ENCODE data around the gene CNPY1. TPM values are rescaled to one million over a fixed set of nuclear protein-coding genes. Genes with fewer than 3 reads are reported as not detected.

Gene CNPY1
- total RNA-seq, 1 experiment from 2014 or later: not detected

DNA sequence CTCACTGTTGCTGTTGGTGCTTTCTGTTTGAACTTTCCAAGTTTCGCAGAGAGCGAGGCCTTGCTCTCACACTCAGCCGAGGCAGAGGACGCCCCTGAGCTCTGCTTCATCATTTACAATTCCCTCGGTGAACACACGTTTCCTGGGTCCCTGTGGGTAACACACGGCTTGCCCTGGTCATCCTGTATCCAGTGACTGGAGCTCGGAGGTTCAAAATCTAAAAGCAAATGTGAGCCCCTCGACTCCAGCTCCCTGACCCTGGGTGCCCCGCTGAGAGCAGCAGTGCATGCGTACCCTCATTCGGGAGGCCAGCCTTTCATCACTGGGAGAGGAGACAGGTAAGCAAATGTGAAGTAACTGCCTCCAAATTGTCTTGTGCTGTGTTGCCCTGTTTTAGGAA lies 5.8 kb downstream of the CNPY1 start:
- CTCF ChIA-PET: no interaction called here
- POLR2A ChIA-PET (ENCODE audit: unreplicated experiment): no interaction called here
- Histone ChIP-seq H3K4me2 (no peak overlapping the region), H2AFZ (no peak overlapping the region), H3K27ac (no peak overlapping the region), H3K79me2 (ENCODE audit: low read depth) (no peaks in the 10 kb centered on the region), H3K4me3 (no peak overlapping the region), H4K20me1 (ENCODE audit: insufficient read depth) (0 out of 2 replicates have a peak, but pooled peaks cover 9% of the 10 kb centered on the region), H3K4me1 (replicated peaks; ENCODE audit: insufficient read depth) (no peaks in the 10 kb centered on the region), H3K27me3 (ENCODE audit: insufficient read depth, low read depth) (peaks cover 99% of the 10 kb centered on the region), H3K9me3 (ENCODE audit: insufficient read depth, low read depth) (no peaks in the 10 kb centered on the region), H3K36me3 (ENCODE audit: low read depth) (no peaks in the 10 kb centered on the region), H3K9me2 (ENCODE audit: insufficient read depth) (no peaks in the 10 kb centered on the region), H3F3A (ENCODE audit: insufficient read depth, low read depth) (no peaks in the 10 kb centered on the region)
- intact Hi-C loops (cut with micrococcal nuclease; ENCODE audit: unreplicated experiment): no loop called here
- TF ChIP-seq, protein P1, sequence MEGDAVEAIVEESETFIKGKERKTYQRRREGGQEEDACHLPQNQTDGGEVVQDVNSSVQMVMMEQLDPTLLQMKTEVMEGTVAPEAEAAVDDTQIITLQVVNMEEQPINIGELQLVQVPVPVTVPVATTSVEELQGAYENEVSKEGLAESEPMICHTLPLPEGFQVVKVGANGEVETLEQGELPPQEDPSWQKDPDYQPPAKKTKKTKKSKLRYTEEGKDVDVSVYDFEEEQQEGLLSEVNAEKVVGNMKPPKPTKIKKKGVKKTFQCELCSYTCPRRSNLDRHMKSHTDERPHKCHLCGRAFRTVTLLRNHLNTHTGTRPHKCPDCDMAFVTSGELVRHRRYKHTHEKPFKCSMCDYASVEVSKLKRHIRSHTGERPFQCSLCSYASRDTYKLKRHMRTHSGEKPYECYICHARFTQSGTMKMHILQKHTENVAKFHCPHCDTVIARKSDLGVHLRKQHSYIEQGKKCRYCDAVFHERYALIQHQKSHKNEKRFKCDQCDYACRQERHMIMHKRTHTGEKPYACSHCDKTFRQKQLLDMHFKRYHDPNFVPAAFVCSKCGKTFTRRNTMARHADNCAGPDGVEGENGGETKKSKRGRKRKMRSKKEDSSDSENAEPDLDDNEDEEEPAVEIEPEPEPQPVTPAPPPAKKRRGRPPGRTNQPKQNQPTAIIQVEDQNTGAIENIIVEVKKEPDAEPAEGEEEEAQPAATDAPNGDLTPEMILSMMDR (conservative IDR thresholded peaks at IDR 0.05): no peak
- TF ChIP-seq EZH2 (IDR thresholded peaks at IDR 0.05; ENCODE audit: low read depth): no peak
- DNase-seq: no peak
- no TSS peak for BruUV-seq (replicated peaks)

DNA sequence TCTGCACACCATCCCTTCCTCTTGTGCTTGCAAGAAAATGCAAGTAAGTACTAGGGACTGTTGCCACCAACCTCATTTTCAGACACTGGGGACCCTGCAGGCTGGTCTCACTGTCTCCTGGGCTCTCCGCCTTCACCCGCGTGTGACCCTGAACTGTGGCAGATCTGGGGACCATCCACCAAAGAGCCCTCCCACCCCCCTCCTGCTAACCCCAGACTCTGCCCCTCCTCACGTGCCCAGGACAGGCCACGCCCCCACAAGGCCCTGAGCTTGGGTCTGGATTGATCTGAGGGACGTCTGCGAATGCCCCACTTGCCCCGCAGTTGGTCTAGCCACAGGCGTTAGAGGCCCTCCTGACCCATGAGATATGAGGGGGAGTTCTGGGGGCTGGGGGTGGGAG lies 8.1 kb downstream of the CNPY1 start:
- ChIA-PET POLR2A (ENCODE audit: unreplicated experiment) (no interaction called here), CTCF (interaction anchor here (0.6 kb wide), 1 partner anchor 249 kb away, joined by 3 read pairs; no protein-coding TSS in a partner anchor)
- no peaks in the 10 kb centered on the region for H3K79me2 ChIP-seq (ENCODE audit: low read depth)
- BruUV-seq (replicated peaks): no TSS peak
- H3K36me3 ChIP-seq (ENCODE audit: low read depth): no peaks in the 10 kb centered on the region
- intact Hi-C loops (cut with micrococcal nuclease; ENCODE audit: unreplicated experiment): no loop called here
- no peak overlapping the region for H3K27ac ChIP-seq
- no peak for DNase-seq
- H3K9me3 ChIP-seq (ENCODE audit: insufficient read depth, low read depth): no peaks in the 10 kb centered on the region
- no peaks in the 10 kb centered on the region for H3K4me1 ChIP-seq (replicated peaks; ENCODE audit: insufficient read depth)
- H3F3A ChIP-seq (ENCODE audit: insufficient read depth, low read depth): no peaks in the 10 kb centered on the region
- H3K4me3 ChIP-seq: no peak overlapping the region
- H3K27me3 ChIP-seq (ENCODE audit: insufficient read depth, low read depth): peaks cover 99% of the 10 kb centered on the region
- H2AFZ ChIP-seq: no peak overlapping the region
- H3K4me2 ChIP-seq: no peak overlapping the region
- H4K20me1 ChIP-seq (ENCODE audit: insufficient read depth): 0 out of 2 replicates have a peak, but pooled peaks cover 3% of the 10 kb centered on the region
- no peak for TF ChIP-seq EZH2 (IDR thresholded peaks at IDR 0.05; ENCODE audit: low read depth)
- TF ChIP-seq, protein P1 (conservative IDR thresholded peaks at IDR 0.05): no peak
- no peaks in the 10 kb centered on the region for H3K9me2 ChIP-seq (ENCODE audit: insufficient read depth)

DNA sequence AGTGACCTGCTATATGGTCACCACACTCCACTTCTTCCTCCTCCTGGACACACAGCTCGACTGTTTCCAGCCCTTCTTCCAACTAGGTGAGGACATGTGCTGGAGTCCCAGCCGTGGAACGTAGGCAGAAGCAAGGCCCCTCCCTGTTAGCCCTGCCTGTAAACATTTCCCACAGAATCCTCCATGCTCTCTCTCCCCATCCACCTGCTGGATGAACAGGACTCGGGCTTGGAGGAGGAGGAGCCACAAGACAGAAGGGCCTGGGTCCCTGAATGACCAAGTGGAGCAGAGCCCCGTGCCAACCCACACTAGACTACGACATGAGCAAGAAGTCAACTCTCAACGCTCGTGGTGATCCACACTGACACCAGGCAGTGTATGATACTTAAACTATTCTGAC lies 9.9 kb downstream of the CNPY1 start:
- H3K79me2 ChIP-seq (ENCODE audit: low read depth): no peaks in the 10 kb centered on the region
- peaks cover 97% of the 10 kb centered on the region for H3K27me3 ChIP-seq (ENCODE audit: insufficient read depth, low read depth)
- no peaks in the 10 kb centered on the region for H3K9me2 ChIP-seq (ENCODE audit: insufficient read depth)
- TF ChIP-seq EZH2 (IDR thresholded peaks at IDR 0.05; ENCODE audit: low read depth): no peak
- H3K36me3 ChIP-seq (ENCODE audit: low read depth): no peaks in the 10 kb centered on the region
- H3K9me3 ChIP-seq (ENCODE audit: insufficient read depth, low read depth): no peaks in the 10 kb centered on the region
- no peak overlapping the region for H3K4me3 ChIP-seq
- CTCF ChIA-PET: no interaction called here
- no peaks in the 10 kb centered on the region for H4K20me1 ChIP-seq (ENCODE audit: insufficient read depth)
- H3K4me2 ChIP-seq: no peak overlapping the region
- no peak overlapping the region for H2AFZ ChIP-seq
- no TSS peak for BruUV-seq (replicated peaks)
- DNase-seq: no peak
- intact Hi-C loops (cut with micrococcal nuclease; ENCODE audit: unreplicated experiment): no loop called here
- H3K4me1 ChIP-seq (replicated peaks; ENCODE audit: insufficient read depth): no peaks in the 10 kb centered on the region
- POLR2A ChIA-PET (ENCODE audit: unreplicated experiment): no interaction called here
- H3F3A ChIP-seq (ENCODE audit: insufficient read depth, low read depth): no peaks in the 10 kb centered on the region
- H3K27ac ChIP-seq: no peak overlapping the region

DNA sequence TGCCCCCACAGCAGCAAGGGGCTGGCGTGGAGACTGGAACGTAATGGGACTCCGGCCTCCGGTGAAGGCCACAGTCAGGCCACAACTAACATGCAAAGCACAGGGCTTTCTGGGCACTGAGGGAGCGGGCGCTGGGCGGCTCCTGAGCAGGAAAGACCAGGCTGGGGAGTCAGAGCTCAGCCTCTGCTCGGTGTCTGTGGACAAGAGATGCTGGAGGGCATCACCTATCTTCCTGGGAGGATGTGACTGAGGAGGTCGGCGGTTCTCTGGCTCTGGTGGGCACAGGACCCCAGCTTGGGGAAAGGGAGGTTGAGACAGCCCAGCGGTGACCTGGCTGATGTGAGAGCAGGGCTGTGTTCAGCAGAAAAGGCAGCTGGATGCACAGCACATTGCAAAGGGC lies 11.7 kb downstream of the CNPY1 start:
- POLR2A ChIA-PET (ENCODE audit: unreplicated experiment): no interaction called here
- no peak for DNase-seq

More for the DNA sequence above, 11.7 kb downstream of the CNPY1 start:
- H3K27ac ChIP-seq: no peak overlapping the region
- intact Hi-C loops (cut with micrococcal nuclease; ENCODE audit: unreplicated experiment): no loop called here
- H3K27me3 ChIP-seq (ENCODE audit: insufficient read depth, low read depth): peaks cover 97% of the 10 kb centered on the region
- no peaks in the 10 kb centered on the region for H3F3A ChIP-seq (ENCODE audit: insufficient read depth, low read depth)
- H2AFZ ChIP-seq: no peak overlapping the region
- H4K20me1 ChIP-seq (ENCODE audit: insufficient read depth): no peaks in the 10 kb centered on the region
- BruUV-seq (replicated peaks): no TSS peak
- CTCF ChIA-PET: no interaction called here
- no peak overlapping the region for H3K4me3 ChIP-seq
- no peaks in the 10 kb centered on the region for H3K9me3 ChIP-seq (ENCODE audit: insufficient read depth, low read depth)
- TF ChIP-seq EZH2 (IDR thresholded peaks at IDR 0.05; ENCODE audit: low read depth): no peak
- TF ChIP-seq, protein P1 (conservative IDR thresholded peaks at IDR 0.05): no peak
- no peak overlapping the region for H3K4me2 ChIP-seq
- no peaks in the 10 kb centered on the region for H3K4me1 ChIP-seq (replicated peaks; ENCODE audit: insufficient read depth)
- H3K79me2 ChIP-seq (ENCODE audit: low read depth): no peaks in the 10 kb centered on the region
- H3K36me3 ChIP-seq (ENCODE audit: low read depth): no peaks in the 10 kb centered on the region
- H3K9me2 ChIP-seq (ENCODE audit: insufficient read depth): no peaks in the 10 kb centered on the region
